ENCODE results near the gene IL12RB2.

DNA sequence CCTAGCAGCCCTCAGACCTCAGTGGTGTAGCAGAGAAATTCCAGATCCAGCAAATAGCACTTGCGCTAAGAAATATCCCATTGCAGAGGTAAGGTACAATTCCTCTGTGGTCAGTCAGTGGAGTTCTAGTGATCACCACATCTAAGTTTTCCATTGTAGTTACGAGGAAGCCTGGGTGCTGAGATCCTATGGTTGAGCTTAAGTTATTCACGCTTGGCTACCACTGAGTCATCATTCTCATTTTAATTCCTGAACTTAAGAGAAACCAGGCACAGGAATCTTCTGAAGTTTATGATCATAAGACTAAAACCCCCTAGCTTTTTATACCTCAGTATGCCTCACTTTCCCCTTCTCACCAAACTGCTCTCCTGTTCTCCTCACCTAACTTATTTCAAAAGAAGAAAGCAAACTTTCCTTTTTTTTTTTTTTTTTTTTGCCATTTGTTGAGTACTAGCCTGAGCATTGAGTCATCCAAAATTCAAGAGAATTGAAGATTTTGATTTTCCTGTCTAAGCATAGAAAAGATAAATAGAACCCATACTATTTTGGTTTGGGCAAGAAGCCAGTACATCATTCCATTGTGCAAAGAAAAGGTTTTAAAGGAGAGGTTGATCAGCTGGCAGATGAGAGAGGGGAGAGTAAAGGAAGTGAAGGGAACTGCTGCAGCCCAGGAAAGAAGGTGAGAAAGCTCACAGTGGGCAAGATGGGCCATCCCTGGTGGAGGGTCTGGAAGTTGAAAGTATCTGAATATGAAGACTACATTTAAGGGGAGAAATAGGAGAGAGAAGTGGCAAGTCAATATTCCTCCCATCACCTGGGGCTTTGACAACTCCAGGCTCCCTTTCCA lies 82.6 kb downstream of the IL12RB2 start:
- TF ChIP-seq, protein P1, sequence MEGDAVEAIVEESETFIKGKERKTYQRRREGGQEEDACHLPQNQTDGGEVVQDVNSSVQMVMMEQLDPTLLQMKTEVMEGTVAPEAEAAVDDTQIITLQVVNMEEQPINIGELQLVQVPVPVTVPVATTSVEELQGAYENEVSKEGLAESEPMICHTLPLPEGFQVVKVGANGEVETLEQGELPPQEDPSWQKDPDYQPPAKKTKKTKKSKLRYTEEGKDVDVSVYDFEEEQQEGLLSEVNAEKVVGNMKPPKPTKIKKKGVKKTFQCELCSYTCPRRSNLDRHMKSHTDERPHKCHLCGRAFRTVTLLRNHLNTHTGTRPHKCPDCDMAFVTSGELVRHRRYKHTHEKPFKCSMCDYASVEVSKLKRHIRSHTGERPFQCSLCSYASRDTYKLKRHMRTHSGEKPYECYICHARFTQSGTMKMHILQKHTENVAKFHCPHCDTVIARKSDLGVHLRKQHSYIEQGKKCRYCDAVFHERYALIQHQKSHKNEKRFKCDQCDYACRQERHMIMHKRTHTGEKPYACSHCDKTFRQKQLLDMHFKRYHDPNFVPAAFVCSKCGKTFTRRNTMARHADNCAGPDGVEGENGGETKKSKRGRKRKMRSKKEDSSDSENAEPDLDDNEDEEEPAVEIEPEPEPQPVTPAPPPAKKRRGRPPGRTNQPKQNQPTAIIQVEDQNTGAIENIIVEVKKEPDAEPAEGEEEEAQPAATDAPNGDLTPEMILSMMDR (IDR thresholded peaks at IDR 0.05) = no peak
- TF ChIP-seq EZH2 (IDR thresholded peaks at IDR 0.05) = no peak
- no peak for TF ChIP-seq EZH2phosphoT487 (IDR thresholded peaks at IDR 0.05)

Measured in neural progenitor cell (in vitro differentiated cells).